H1 (cell line): ENCODE measurements around the gene ARHGAP26. TPM values are rescaled to one million over a fixed set of nuclear protein-coding genes. Genes with fewer than 3 reads are reported as not detected.
A peak's percentile ranks its signal among the peaks of the same experiment; 100 is the strongest.

Experiments used
- CTCF ChIA-PET: fragments of 300-600 bp; sonication (Branson Sonifier 250); formaldehyde crosslinking; loops from one replicate; lab custom pipeline; 2021; ENCODE audit not compliant: partially characterized antibody; lab: Charles Lee
- POLR2A ChIA-PET: fragments of 300-600 bp; sonication (Branson Sonifier 250); formaldehyde crosslinking; loops from one replicate; lab custom pipeline; 2021; ENCODE audit warnings: inconsistent platforms; ENCODE audit not compliant: partially characterized antibody; lab: Charles Lee
- DNase-seq, 2 experiments: peaks; one replicate each; pipeline versions ENCODE4 v3.0.0 to v3.0.0-alpha.2; 2010 to 2022; ENCODE audit warnings: low spot score in 2 of 2, low read depth in 1 of 2, mixed read lengths in 1 of 2
- FAIRE-seq: peaks from 2 replicates; lab custom pipeline; 2011; peaks lifted over from hg19 to GRCh38; lab: Jason Lieb, UNC
- H2AFZ ChIP-seq: 2 replicates; pipeline ENCODE4 v1.8.1; 2012; ENCODE audit warnings: low read length, inconsistent platforms
- H2AK5ac ChIP-seq: 2 replicates; pipeline ENCODE4 v1.6.1; 2013; ENCODE audit warnings: low read depth, low read length
- H2BK120ac ChIP-seq: replicated peaks from 2 replicates; pipeline ENCODE3; 2013; ENCODE audit warnings: low read depth, low read length, inconsistent platforms
- H2BK12ac ChIP-seq: 2 replicates; pipeline ENCODE4 v1.6.1; 2013; ENCODE audit warnings: low read depth, low read length
- H2BK15ac ChIP-seq: 2 replicates; pipeline ENCODE4 v1.6.1; 2013; ENCODE audit warnings: low read length
- H2BK20ac ChIP-seq: 2 replicates; pipeline ENCODE4 v1.6.1; 2013; ENCODE audit warnings: low read length
- H2BK5ac ChIP-seq: 2 replicates; pipeline ENCODE4 v1.6.1; 2013; ENCODE audit warnings: low read depth, low read length
- H3K14ac ChIP-seq: 2 replicates; pipeline ENCODE4 v1.6.1; 2013; ENCODE audit warnings: inconsistent platforms; ENCODE audit not compliant: insufficient read length
- H3K18ac ChIP-seq: 2 replicates; pipeline ENCODE4 v1.6.1; 2013; ENCODE audit warnings: low read length; ENCODE audit errors: extremely low read depth
- H3K23ac ChIP-seq: 2 replicates; pipeline ENCODE4 v1.6.1; 2013; ENCODE audit warnings: inconsistent platforms; ENCODE audit not compliant: insufficient read length
- H3K23me2 ChIP-seq: 2 replicates; pipeline ENCODE4 v1.6.1; 2013; ENCODE audit warnings: low read depth, low read length
- H3K27ac ChIP-seq: 2 replicates; pipeline ENCODE4 v1.6.1; 2011; ENCODE audit warnings: low read depth, low read length, inconsistent platforms
- H3K27me3 ChIP-seq, 4 experiments: replicated peaks in 1 of 4; 1 replicate in 1 of 4; 2 replicates in 3 of 4; pipeline versions ENCODE4 v1.6.1 to v1.8.1; 2011 to 2013; ENCODE audit warnings: low read length in 3 of 4, mild to moderate bottlenecking in 3 of 4, inconsistent platforms in 2 of 4, mixed read lengths in 2 of 4, moderate library complexity in 1 of 4; ENCODE audit not compliant: control insufficient read depth in 3 of 4, insufficient read depth in 3 of 4; ENCODE audit errors: extremely low read depth in 1 of 4
- H3K36me3 ChIP-seq, 4 experiments: 2 replicates each; pipeline versions ENCODE4 v1.6.1 to v1.8.1; 2011 to 2013; ENCODE audit warnings: mild to moderate bottlenecking in 4 of 4, low read length in 3 of 4, moderate library complexity in 2 of 4, control low read depth in 1 of 4, inconsistent platforms in 1 of 4; ENCODE audit not compliant: insufficient read depth in 4 of 4, control insufficient read depth in 2 of 4
- H3K4ac ChIP-seq: replicated peaks from 2 replicates; pipeline ENCODE3; 2013; ENCODE audit warnings: low read length, low read depth, mixed read lengths, inconsistent platforms; ENCODE audit not compliant: insufficient read length
- H3K4me1 ChIP-seq, 4 experiments: replicated peaks in 1 of 4; 1 replicate in 1 of 4; 2 replicates in 3 of 4; pipeline versions ENCODE4 v1.6.1 to v1.8.1; 2011 to 2013; ENCODE audit warnings: low read length in 3 of 4, inconsistent platforms in 2 of 4, mixed read lengths in 1 of 4; ENCODE audit not compliant: insufficient read depth in 4 of 4, control insufficient read depth in 3 of 4
- H3K4me2 ChIP-seq, 2 experiments: 2 replicates each; pipeline versions ENCODE4 v1.6.1 to v1.8.1; 2011 to 2013; ENCODE audit warnings: low read depth in 2 of 2, low read length in 2 of 2, control low read depth in 1 of 2, inconsistent platforms in 1 of 2, mild to moderate bottlenecking in 1 of 2; ENCODE audit not compliant: insufficient read depth in 1 of 2
- H3K4me3 ChIP-seq, 4 experiments: fragments of 200-600, 300-600 bp in 1 of 4; sonication (generic), shearing (Covaris generic), sonication (Bioruptor Twin) in 1 of 4; 2 replicates each; pipeline versions ENCODE4 v1.5.1 to v1.8.1; 2011 to 2016; ENCODE audit warnings: low read length in 4 of 4, low read depth in 3 of 4, control low read depth in 2 of 4, inconsistent platforms in 2 of 4, mild to moderate bottlenecking in 2 of 4, mixed read lengths in 1 of 4, moderate library complexity in 1 of 4; ENCODE audit not compliant: insufficient read depth in 2 of 4; ENCODE audit errors: extremely low read depth in 1 of 4
- H3K56ac ChIP-seq: replicated peaks from 2 replicates; pipeline ENCODE3; 2013; ENCODE audit warnings: low read depth, mild to moderate bottlenecking, mixed read lengths, low read length, inconsistent platforms; ENCODE audit not compliant: insufficient read length
- H3K79me1 ChIP-seq: 2 replicates; pipeline ENCODE4 v1.6.1; 2013; ENCODE audit warnings: low read depth, low read length, control low read depth
- H3K79me2 ChIP-seq, 2 experiments: 2 replicates each; pipeline versions ENCODE4 v1.6.1 to v1.8.1; 2012 to 2013; ENCODE audit warnings: low read length in 2 of 2, mild to moderate bottlenecking in 2 of 2, inconsistent platforms in 1 of 2; ENCODE audit not compliant: insufficient read depth in 2 of 2, control insufficient read depth in 1 of 2
- H3K9ac ChIP-seq, 4 experiments: replicated peaks in 1 of 4; 1 replicate in 1 of 4; 2 replicates in 3 of 4; pipeline versions ENCODE4 v1.6.1 to v1.8.1; 2011 to 2013; ENCODE audit warnings: low read depth in 3 of 4, low read length in 3 of 4, control low read depth in 2 of 4, mild to moderate bottlenecking in 2 of 4, moderate library complexity in 2 of 4, inconsistent platforms in 1 of 4; ENCODE audit errors: extremely low read depth in 1 of 4
- H3K9me3 ChIP-seq, 2 experiments: 2 replicates each; pipeline versions ENCODE4 v1.6.1 to v1.8.1; 2012 to 2013; ENCODE audit warnings: mild to moderate bottlenecking in 2 of 2, moderate library complexity in 2 of 2, control low read depth in 1 of 2, inconsistent platforms in 1 of 2, low read depth in 1 of 2, low read length in 1 of 2, mixed read lengths in 1 of 2; ENCODE audit not compliant: insufficient read depth in 2 of 2
- H4K20me1 ChIP-seq, 2 experiments: replicated peaks in 1 of 2; 2 replicates each; pipeline versions ENCODE3 to v1.8.1; 2011 to 2013; ENCODE audit warnings: inconsistent platforms in 2 of 2, low read length in 2 of 2, mild to moderate bottlenecking in 1 of 2; ENCODE audit not compliant: insufficient read depth in 2 of 2, control insufficient read depth in 1 of 2
- H4K5ac ChIP-seq: 2 replicates; pipeline ENCODE4 v1.6.1; 2013; ENCODE audit warnings: low read length, low read depth, mixed read lengths, inconsistent platforms; ENCODE audit not compliant: insufficient read length
- H4K8ac ChIP-seq: 2 replicates; pipeline ENCODE4 v1.8.0; 2013; ENCODE audit warnings: mild to moderate bottlenecking, moderate library complexity, low read length, inconsistent platforms; ENCODE audit not compliant: insufficient read depth; ENCODE audit errors: extremely low read depth
- H4K91ac ChIP-seq: replicated peaks from 2 replicates; pipeline ENCODE3; 2013; ENCODE audit warnings: low read length, mixed read lengths, inconsistent platforms; ENCODE audit not compliant: insufficient read length
- BRCA1 ChIP-seq: IDR thresholded peaks from 2 replicates; pipeline ENCODE4 v1.6.1; 2012; ENCODE audit warnings: low read depth, low read length, improper control_type of control experiment
- CHD1 ChIP-seq: IDR thresholded peaks from 2 replicates; pipeline ENCODE4 v1.6.1; 2012; ENCODE audit warnings: low read depth, low read length, improper control_type of control experiment
- MAFK ChIP-seq: IDR thresholded peaks from 2 replicates; pipeline ENCODE4 v1.6.1; 2012; ENCODE audit warnings: low read depth, mild to moderate bottlenecking, improper control_type of control experiment, low read length
- SRF ChIP-seq: IDR thresholded peaks from 2 replicates; pipeline ENCODE4 v1.6.1; 2011; ENCODE audit warnings: mild to moderate bottlenecking, low read depth, low read length, moderate library complexity
- YY1 ChIP-seq: IDR thresholded peaks from 2 replicates; pipeline ENCODE4 v1.6.1; 2011; ENCODE audit warnings: low read depth, mild to moderate bottlenecking, low read length
- WGBS, 2 experiments: shearing (Covaris generic) in 1 of 2; methylation state at CpG; one replicate each; pipeline versions ENCODE4 v1.1.6 to v1.1.7; 2013 to 2015; ENCODE audit warnings: low lambda C conversion rate in 2 of 2, mixed read lengths in 2 of 2, inconsistent platforms in 1 of 2, low coverage in 1 of 2, missing lambda C conversion rate in 1 of 2; ENCODE audit not compliant: insufficient replicate concordance in 2 of 2, insufficient coverage in 1 of 2, insufficient read length in 1 of 2; ENCODE audit errors: extremely low coverage in 1 of 2, missing lambda C conversion rate in 1 of 2; 5-methylcytosine and 5-hydroxymethylcytosine counted together
- polyA plus RNA-seq, 7 experiments: library from polyadenylated mRNA; depleted of rRNA in 3 of 7; stranded (reverse) in 5 of 7; unstranded in 2 of 7; fragments of >200 nt in 5 of 7; fragments of 200-250 nt in 2 of 7; gene quantifications; 1 replicate in 5 of 7; 2 replicates in 1 of 7; 4 replicates in 1 of 7; pipeline versions ENCODE4 v1.2.1 to v1.2.3, GENCODE V29; 2011 to 2013; ENCODE audit warnings: missing spikeins in 2 of 7, mixed read lengths in 2 of 7
- total RNA-seq: library from RNA; stranded (reverse); fragmentation: NEBNext Ultra II Directional; extraction: Animal tissue kit (Norgen Biotek cat#: 25700); gene quantifications from 2 replicates; pipeline ENCODE4 v1.2.1, GENCODE V29; 2021

Gene ARHGAP26
- total and polyA plus RNA-seq, 2 of the 8 experiments (the other 6 are each of a cell fraction or from before 2014, with no cell fraction given): 7.1 to 24.8 TPM

- Histone ChIP-seq H2BK120ac (no peak overlapping the region), H3K4me1 (peaks cover 5 to 11% (median 11%) of the 10 kb centered on the region in 4 experiments; a peak in 6 of 7 replicates), H3K79me2 (no peaks in the 10 kb centered on the region), H2BK12ac (no peak overlapping the region), H3K9me3 (peaks cover 3 to 6% of the 10 kb centered on the region in 2 experiments; a peak in 3 of 4 replicates), H4K20me1 (no peaks in the 10 kb centered on the region), H3K18ac (no peak overlapping the region), H3K9ac (no peak overlapping the region), H3K79me1 (no peaks in the 10 kb centered on the region), H4K91ac (no peak overlapping the region), H3K27me3 (no peaks in the 10 kb centered on the region), H2BK15ac (0 out of 2 replicates have a peak overlapping the region, but pooled peaks have one; percentile 12), H2BK20ac (no peak overlapping the region), H3K23ac (no peak overlapping the region), H3K4ac (no peak overlapping the region), H2AFZ (no peak overlapping the region), H4K5ac (no peak overlapping the region), H3K36me3 (peaks cover 0 to 15% (median 4%) of the 10 kb centered on the region in 4 experiments; a peak in 2 of 8 replicates), H3K27ac (no peak overlapping the region), H3K4me2 (no peak overlapping the region), H3K4me3 (no peak overlapping the region), H2AK5ac (no peak overlapping the region), H4K8ac (no peak overlapping the region), H2BK5ac (no peak overlapping the region), H3K14ac (no peak overlapping the region), H3K56ac (no peak overlapping the region), H3K23me2 (no peaks in the 10 kb centered on the region)
- DNase-seq (no peak), FAIRE-seq (no peak)
- WGBS, 2 experiments: 70% methylated on average over 3 of the region's 3 CpGs; no CpG with 5 or more reads in 1 of the 2 experiments
- CTCF ChIA-PET: no interaction called here
- POLR2A ChIA-PET: no interaction called here
- TF ChIP-seq YY1 (no peak), SRF (no peak), MAFK (no peak), CHD1 (no peak), BRCA1 (no peak)
These were observed 350.9 kb downstream of the ARHGAP26 start for GRCh38 chr5:143121135-143121475.
